HEK293T (cell line): Measurements from ENCODE around the gene LRRC19.
A peak's percentile ranks its signal among the peaks of the same experiment; 100 is the strongest.

Experiments
- CTCF ChIA-PET: fragments of 350-600 bp; formaldehyde crosslinking; extraction: SDS; loops from one replicate; lab custom pipeline; 2021; ENCODE audit warnings: antibody characterized with exemption, inconsistent platforms; lab: Yijun Ruan, JAX
- POLR2A ChIA-PET: fragments of 350-600 bp; formaldehyde crosslinking; extraction: SDS; loops from one replicate; lab custom pipeline; 2020; ENCODE audit warnings: antibody characterized with exemption, inconsistent platforms; lab: Yijun Ruan, JAX
- DNase-seq: peaks from one replicate; pipeline ENCODE4 v3.0.0; 2012; ENCODE audit warnings: mixed read lengths; ENCODE audit errors: extremely low spot score
- ARNT ChIP-seq: fragments of 450-650 bp; IDR thresholded peaks from 2 replicates; pipeline ENCODE4 v1.6.1; 2017; ENCODE audit warnings: mild to moderate bottlenecking
- BHLHE40 ChIP-seq: fragments of 450-650 bp; IDR thresholded peaks from 2 replicates; pipeline ENCODE4 v1.6.1; 2016; ENCODE audit warnings: mild to moderate bottlenecking, moderate library complexity, borderline replicate concordance
- CTBP1 ChIP-seq: fragments of 450-650 bp; IDR thresholded peaks from 2 replicates; pipeline ENCODE4 v1.6.1; 2016; ENCODE audit warnings: borderline replicate concordance
- ELF4 ChIP-seq: fragments of 450-650 bp; IDR thresholded peaks from 2 replicates; pipeline ENCODE4 v1.6.1; 2017; ENCODE audit warnings: antibody characterized with exemption
- FOXA1 ChIP-seq: fragments of 450-650 bp; IDR thresholded peaks from 2 replicates; pipeline ENCODE4 v1.6.1; 2016; ENCODE audit warnings: mild to moderate bottlenecking
- FOXK2 ChIP-seq: fragments of 450-650 bp; IDR thresholded peaks from 2 replicates; pipeline ENCODE4 v1.6.1; 2016; ENCODE audit warnings: mild to moderate bottlenecking
- FOXM1 ChIP-seq: fragments of 450-650 bp; IDR thresholded peaks from 2 replicates; pipeline ENCODE4 v1.6.1; 2017; ENCODE audit warnings: mild to moderate bottlenecking, borderline replicate concordance
- HDGF ChIP-seq: fragments of 450-650 bp; IDR thresholded peaks from 2 replicates; pipeline ENCODE4 v1.6.1; 2017; ENCODE audit warnings: antibody characterized with exemption, borderline replicate concordance
- L3MBTL2 ChIP-seq: fragments of 450-650 bp; conservative IDR thresholded peaks from 2 replicates; pipeline ENCODE4 v1.6.1; 2016; ENCODE audit warnings: mild to moderate bottlenecking
- LEF1 ChIP-seq: fragments of 450-650 bp; IDR thresholded peaks from 2 replicates; pipeline ENCODE4 v1.6.1; 2017; ENCODE audit warnings: mild to moderate bottlenecking, borderline replicate concordance
- NFRKB ChIP-seq: fragments of 450-650 bp; IDR thresholded peaks from 2 replicates; pipeline ENCODE4 v1.6.1; 2016; ENCODE audit warnings: mild to moderate bottlenecking, moderate library complexity
- PKNOX1 ChIP-seq: fragments of 450-650 bp; IDR thresholded peaks from 2 replicates; pipeline ENCODE4 v1.6.1; 2016
- SP1 ChIP-seq: fragments of 450-650 bp; IDR thresholded peaks from 2 replicates; pipeline ENCODE4 v1.6.1; 2017
- SUZ12 ChIP-seq: fragments of 450-650 bp; IDR thresholded peaks from 2 replicates; pipeline ENCODE4 v1.6.1; 2016; ENCODE audit warnings: mild to moderate bottlenecking
- TARDBP ChIP-seq: fragments of 450-650 bp; IDR thresholded peaks from 2 replicates; pipeline ENCODE4 v1.6.1; 2016
- ZNF384 ChIP-seq: fragments of 450-650 bp; IDR thresholded peaks from 2 replicates; pipeline ENCODE4 v1.6.1; 2016

LRRC19 gene

DNA sequence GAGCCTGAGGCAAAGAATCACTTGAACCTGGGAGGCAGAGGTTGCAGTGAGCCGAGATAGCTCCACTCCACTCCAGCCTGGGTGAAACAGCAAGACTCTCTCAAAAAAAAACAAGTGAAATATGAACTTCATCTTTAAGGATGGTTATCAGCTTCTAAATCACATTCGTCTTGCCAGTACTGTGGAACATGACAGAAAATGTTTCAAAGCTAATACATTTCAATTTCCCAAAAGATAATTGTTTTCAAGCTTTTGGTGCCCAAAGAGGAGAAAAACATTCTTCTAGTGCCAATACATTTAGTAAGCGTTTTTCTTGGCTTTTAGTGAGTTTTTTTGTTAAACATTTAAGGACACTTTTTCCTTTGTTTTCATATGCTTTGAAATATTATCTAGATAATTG, 53.7 kb downstream of the LRRC19 start:
- CTCF ChIA-PET, result no interaction called here

GRCh38 chr9:26950521-26950920, 55.0 kb downstream of the LRRC19 start:
- CTCF ChIA-PET, result no interaction called here
- DNase-seq, result no peak
- POLR2A ChIA-PET, result no interaction called here
- no peak for TF ChIP-seq BHLHE40
- no peak for TF ChIP-seq FOXM1
- 0 out of 2 replicates have a peak, but pooled peaks have one; percentile 17 for TF ChIP-seq PKNOX1

More for the DNA sequence above, 53.7 kb downstream of the LRRC19 start:
- POLR2A ChIA-PET, result no interaction called here
- DNase-seq, result no peak
- TF ChIP-seq FOXM1, result no peak
- TF ChIP-seq LEF1, result no peak
- TF ChIP-seq HDGF, result no peak
- no peak for TF ChIP-seq ARNT
- no peak for TF ChIP-seq SUZ12
- TF ChIP-seq NFRKB, result no peak
- no peak for TF ChIP-seq L3MBTL2
- TF ChIP-seq CTBP1, result no peak
- no peak for TF ChIP-seq PKNOX1
- no peak for TF ChIP-seq ELF4

GRCh38 chr9:26949637-26950069, 55.8 kb downstream of the LRRC19 start:
- no peak for TF ChIP-seq FOXM1
- TF ChIP-seq ELF4, result no peak
- no peak for TF ChIP-seq TARDBP
- TF ChIP-seq SP1, result no peak
- no peak for TF ChIP-seq FOXA1
- no peak for TF ChIP-seq PKNOX1
- no peak for TF ChIP-seq FOXK2
- TF ChIP-seq CTBP1, result no peak
- no peak for TF ChIP-seq ZNF384
- no peak for TF ChIP-seq NFRKB
- no peak for TF ChIP-seq HDGF
- TF ChIP-seq L3MBTL2, result no peak
- no peak for TF ChIP-seq SUZ12
- no peak for TF ChIP-seq BHLHE40
- TF ChIP-seq LEF1, result no peak
- TF ChIP-seq ARNT, result no peak
- DNase-seq, result no peak
- ChIA-PET CTCF (no interaction called here), POLR2A (no interaction called here)

DNA sequence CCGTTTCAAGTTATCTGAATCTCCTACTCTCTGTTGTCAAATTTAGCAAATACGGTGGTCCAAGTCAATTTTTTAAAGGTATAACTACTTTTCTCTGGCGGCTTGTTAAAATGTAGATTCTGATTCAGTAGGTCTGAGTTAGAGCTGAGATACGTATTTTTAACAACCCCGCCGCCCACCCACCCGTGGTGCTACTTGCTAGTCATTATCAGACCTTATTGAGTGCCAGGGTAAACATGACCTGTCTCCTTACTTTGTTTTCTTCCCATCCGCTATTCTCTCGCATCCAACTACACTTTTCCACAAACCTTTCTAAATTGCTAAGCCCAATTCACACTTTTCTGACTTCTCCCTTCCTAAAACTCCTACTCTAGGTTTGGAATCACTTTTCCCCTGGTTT, 57.7 kb downstream of the LRRC19 start:
- no peak for DNase-seq
- CTCF ChIA-PET, result no interaction called here

DNA sequence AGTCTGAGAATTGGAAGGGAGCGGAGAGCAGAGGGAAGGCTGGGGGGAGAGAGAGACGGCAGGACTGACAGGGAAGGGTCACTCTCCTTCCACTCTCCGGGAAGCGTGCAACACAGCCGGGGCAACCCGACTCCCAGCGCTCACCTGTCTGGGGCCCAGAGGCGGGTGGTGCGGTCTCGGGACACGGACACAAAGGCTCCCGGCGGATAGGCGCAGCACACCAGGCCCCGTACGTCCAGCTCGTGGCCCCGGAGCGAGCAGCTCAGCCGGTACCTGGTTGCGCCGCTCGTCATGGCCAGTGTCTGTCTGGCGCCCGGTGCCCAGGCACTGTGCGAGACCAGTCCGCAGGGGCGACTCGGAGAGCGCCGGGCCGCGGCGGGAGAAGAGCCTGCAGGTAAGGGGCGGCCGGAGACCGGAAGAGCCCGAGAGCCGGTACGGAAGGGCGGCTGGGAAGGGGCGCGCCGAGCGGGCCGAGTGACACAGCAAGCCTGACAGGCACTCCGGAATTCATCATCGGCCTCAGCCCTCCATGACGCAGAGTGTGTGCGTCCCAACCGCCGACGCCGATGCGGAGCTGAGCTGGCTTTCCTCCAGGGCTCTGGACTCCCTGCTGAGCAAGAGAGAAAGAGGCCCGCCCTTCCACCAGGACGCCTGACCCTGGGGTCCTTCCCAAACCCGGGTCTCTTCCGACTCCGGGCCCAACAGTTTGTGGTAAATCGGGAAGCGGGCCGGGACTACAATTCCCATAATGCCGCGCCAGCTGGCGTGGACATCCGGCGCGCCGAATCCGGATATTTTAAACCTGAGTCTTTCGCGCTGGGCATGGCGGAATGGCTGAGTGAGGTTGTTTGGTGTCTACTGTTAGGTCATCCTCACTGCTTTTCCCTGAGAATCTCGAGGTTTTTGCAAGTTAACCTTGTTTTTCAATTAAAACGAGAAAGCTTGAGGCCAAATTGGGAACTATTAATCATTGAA, 58.4 kb downstream of the LRRC19 start, which contains the start of gene PLAA:
TSS of gene PLAA (minus strand) at position 490 of the 975 bp plus-strand sequence. CDS start at position 293, 197 bp downstream.
- no peak for TF ChIP-seq TARDBP
- no peak for TF ChIP-seq SUZ12
- TF ChIP-seq FOXM1, result no peak
- TF ChIP-seq PKNOX1, result peak; percentile 93
- TF ChIP-seq NFRKB, result no peak
- no peak for TF ChIP-seq HDGF
- TF ChIP-seq ELF4, result peak; percentile 8
- no peak for TF ChIP-seq CTBP1
- no peak for TF ChIP-seq BHLHE40
- TF ChIP-seq LEF1, result no peak
- no peak for TF ChIP-seq SP1
- DNase-seq, result peak; percentile 81
- POLR2A ChIA-PET, result interaction anchor here (1.0 to 2.7 kb wide), 4 partner anchors 9 to 54 kb away, joined by 3 to 20 read pairs (median 10); partner anchors contain the start of genes CAAP1 and IFT74
- CTCF ChIA-PET, result no interaction called here

More for the DNA sequence above, 57.7 kb downstream of the LRRC19 start:
- POLR2A ChIA-PET, result interaction anchor here (1.0 to 2.7 kb wide), 4 partner anchors 8 to 55 kb away, joined by 3 to 20 read pairs (median 10); partner anchors contain the start of genes CAAP1 and IFT74
- TF ChIP-seq PKNOX1, result no peak
- no peak for TF ChIP-seq NFRKB
- TF ChIP-seq SUZ12, result no peak
- no peak for TF ChIP-seq CTBP1
- TF ChIP-seq ELF4, result no peak
- TF ChIP-seq BHLHE40, result no peak
